Measurements from ENCODE around the gene ACAD11. TPM values are rescaled to one million over a fixed set of nuclear protein-coding genes. Genes with fewer than 3 reads are reported as not detected.

ACAD11 gene, protein sequence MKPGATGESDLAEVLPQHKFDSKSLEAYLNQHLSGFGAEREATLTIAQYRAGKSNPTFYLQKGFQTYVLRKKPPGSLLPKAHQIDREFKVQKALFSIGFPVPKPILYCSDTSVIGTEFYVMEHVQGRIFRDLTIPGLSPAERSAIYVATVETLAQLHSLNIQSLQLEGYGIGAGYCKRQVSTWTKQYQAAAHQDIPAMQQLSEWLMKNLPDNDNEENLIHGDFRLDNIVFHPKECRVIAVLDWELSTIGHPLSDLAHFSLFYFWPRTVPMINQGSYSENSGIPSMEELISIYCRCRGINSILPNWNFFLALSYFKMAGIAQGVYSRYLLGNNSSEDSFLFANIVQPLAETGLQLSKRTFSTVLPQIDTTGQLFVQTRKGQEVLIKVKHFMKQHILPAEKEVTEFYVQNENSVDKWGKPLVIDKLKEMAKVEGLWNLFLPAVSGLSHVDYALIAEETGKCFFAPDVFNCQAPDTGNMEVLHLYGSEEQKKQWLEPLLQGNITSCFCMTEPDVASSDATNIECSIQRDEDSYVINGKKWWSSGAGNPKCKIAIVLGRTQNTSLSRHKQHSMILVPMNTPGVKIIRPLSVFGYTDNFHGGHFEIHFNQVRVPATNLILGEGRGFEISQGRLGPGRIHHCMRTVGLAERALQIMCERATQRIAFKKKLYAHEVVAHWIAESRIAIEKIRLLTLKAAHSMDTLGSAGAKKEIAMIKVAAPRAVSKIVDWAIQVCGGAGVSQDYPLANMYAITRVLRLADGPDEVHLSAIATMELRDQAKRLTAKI
- polyA plus RNA-seq (2013, experiment 1 of 4) = 16.8 TPM
- 16.9 TPM for polyA plus RNA-seq (2013, experiment 2 of 4)
- 20.8 TPM for polyA plus RNA-seq (2013, experiment 3 of 4)
- polyA plus RNA-seq (2013, experiment 4 of 4) = 20.4 TPM

DNA sequence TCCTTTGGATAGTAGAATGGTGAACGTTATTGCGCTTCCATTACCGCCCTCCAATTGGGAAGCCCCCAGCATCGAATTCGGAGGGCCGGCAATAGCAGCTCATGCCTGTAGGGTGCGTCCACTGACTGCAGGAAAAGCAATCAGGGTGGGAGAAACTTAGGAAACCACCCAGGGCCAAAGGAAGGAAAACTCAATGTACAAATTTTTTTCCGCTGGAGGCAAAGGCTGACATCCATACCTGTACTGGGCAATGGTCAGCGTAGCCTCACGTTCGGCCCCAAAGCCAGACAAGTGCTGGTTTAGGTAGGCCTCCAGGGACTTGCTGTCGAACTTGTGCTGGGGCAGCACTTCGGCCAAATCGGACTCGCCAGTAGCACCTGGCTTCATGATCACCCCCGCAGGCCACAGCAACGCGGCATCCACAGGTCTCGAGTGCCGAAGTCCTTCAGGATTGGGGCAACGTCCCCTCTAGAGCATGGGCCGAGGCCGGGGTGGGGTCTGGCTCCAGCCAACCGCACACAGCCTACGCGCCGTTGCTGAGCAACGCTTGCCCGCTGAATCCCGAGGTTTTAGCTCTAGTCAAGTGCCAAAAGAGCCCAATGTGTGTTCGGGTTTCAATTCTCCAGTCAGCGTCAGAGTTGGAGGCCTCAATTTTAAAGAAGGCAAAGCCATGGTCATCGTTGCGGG, at the start of gene ACAD11:
TSS of gene ACAD11 (minus strand) at position 445 of the 687 bp plus-strand sequence. CDS start at position 387, 58 bp downstream.
- peak within 1 kb of the TSS; percentile 97 for H3K4me3 ChIP-seq (ENCODE audit: insufficient read depth, low read depth, low read length)
- peaks cover 4% of the 10 kb centered on the region for H3K4me1 ChIP-seq (ENCODE audit: control insufficient read depth, insufficient read depth, low read length)
- no peaks in the 10 kb centered on the region for H3K36me3 ChIP-seq (ENCODE audit: control insufficient read depth, insufficient read depth, low read length)
- H3K27me3 ChIP-seq (ENCODE audit: control insufficient read depth, insufficient read depth, low read length, poor library complexity, severe bottlenecking) = no peaks in the 10 kb centered on the region
- peak within 1 kb of the TSS; percentile 4 for H3K27ac ChIP-seq (ENCODE audit: insufficient read depth, low read depth, low read length, poor library complexity, severe bottlenecking)
- WGBS, 2 experiments = 0 to 1% methylated on average over 34 of the region's 34 CpGs
- H3K9me3 ChIP-seq (ENCODE audit: control insufficient read depth, low read length) = no peaks in the 10 kb centered on the region

DNA sequence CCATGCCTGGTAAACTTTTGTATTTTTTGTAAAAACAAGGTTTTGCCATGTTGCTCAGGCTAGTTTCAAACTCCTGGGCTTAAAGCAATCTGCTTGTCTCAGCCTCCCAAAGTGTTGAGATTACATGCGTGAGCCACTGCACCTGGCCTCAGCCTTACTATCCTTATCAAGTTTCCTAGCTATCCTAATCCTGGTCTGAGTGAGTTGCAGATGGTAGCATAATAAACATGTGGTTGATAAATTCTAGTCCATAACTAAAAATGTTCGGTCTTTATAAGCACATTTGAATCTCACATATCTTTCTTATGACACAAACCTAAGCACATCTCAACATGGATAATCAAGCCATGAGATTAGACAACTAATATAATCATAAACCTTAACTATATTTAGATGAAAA, 44.1 kb upstream of the ACAD11 start:
- Histone ChIP-seq H3K27me3 (ENCODE audit: control insufficient read depth, insufficient read depth, low read length, poor library complexity, severe bottlenecking) (no peaks in the 10 kb centered on the region), H3K36me3 (ENCODE audit: control insufficient read depth, insufficient read depth, low read length) (peaks cover 11% of the 10 kb centered on the region), H3K27ac (ENCODE audit: insufficient read depth, low read depth, low read length, poor library complexity, severe bottlenecking) (no peak overlapping the region), H3K4me3 (ENCODE audit: insufficient read depth, low read depth, low read length) (no peak overlapping the region), H3K4me1 (ENCODE audit: control insufficient read depth, insufficient read depth, low read length) (no peaks in the 10 kb centered on the region), H3K9me3 (ENCODE audit: control insufficient read depth, low read length) (no peaks in the 10 kb centered on the region)
- WGBS, 2 experiments = 90 to 92% methylated on average over 1 to 2 of the region's 2 CpGs

GRCh38 chr3:132695422-132695821, 35.8 kb upstream of the ACAD11 start:
- Histone ChIP-seq H3K27me3 (ENCODE audit: control insufficient read depth, insufficient read depth, low read length, poor library complexity, severe bottlenecking) (no peaks in the 10 kb centered on the region), H3K9me3 (ENCODE audit: control insufficient read depth, low read length) (no peaks in the 10 kb centered on the region), H3K27ac (ENCODE audit: insufficient read depth, low read depth, low read length, poor library complexity, severe bottlenecking) (no peak overlapping the region), H3K4me3 (ENCODE audit: insufficient read depth, low read depth, low read length) (no peak overlapping the region), H3K4me1 (ENCODE audit: control insufficient read depth, insufficient read depth, low read length) (no peaks in the 10 kb centered on the region), H3K36me3 (ENCODE audit: control insufficient read depth, insufficient read depth, low read length) (peaks cover 6% of the 10 kb centered on the region)
- WGBS, 2 experiments = 63 to 95% methylated on average over 1 of the region's 1 CpG

DNA sequence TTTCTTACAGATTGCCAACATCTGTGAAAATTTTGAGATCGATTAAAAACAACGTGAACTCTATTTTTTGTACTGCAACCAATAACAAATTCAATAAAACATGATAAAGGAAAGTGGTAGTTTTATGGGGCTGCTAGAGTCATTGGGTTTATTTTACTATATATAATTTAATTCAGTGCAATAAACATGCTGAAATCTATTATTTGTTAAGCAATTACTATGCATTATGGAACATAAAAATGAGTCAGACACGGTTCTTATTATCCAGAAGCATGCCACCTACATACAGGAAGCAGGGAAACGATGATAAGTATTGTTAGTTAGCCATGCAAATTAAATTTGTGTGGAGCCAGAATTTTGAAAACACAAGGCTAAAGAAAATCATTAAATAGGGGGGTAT, 35.4 kb upstream of the ACAD11 start:
- peaks cover 5% of the 10 kb centered on the region for H3K36me3 ChIP-seq (ENCODE audit: control insufficient read depth, insufficient read depth, low read length)
- 71 to 100% methylated on average over 1 to 2 of the region's 4 CpGs for WGBS, 2 experiments
- H3K27ac ChIP-seq (ENCODE audit: insufficient read depth, low read depth, low read length, poor library complexity, severe bottlenecking) = no peak overlapping the region
- H3K4me1 ChIP-seq (ENCODE audit: control insufficient read depth, insufficient read depth, low read length) = no peaks in the 10 kb centered on the region
- no peak overlapping the region for H3K4me3 ChIP-seq (ENCODE audit: insufficient read depth, low read depth, low read length)
- no peaks in the 10 kb centered on the region for H3K27me3 ChIP-seq (ENCODE audit: control insufficient read depth, insufficient read depth, low read length, poor library complexity, severe bottlenecking)
- H3K9me3 ChIP-seq (ENCODE audit: control insufficient read depth, low read length) = no peaks in the 10 kb centered on the region

DNA sequence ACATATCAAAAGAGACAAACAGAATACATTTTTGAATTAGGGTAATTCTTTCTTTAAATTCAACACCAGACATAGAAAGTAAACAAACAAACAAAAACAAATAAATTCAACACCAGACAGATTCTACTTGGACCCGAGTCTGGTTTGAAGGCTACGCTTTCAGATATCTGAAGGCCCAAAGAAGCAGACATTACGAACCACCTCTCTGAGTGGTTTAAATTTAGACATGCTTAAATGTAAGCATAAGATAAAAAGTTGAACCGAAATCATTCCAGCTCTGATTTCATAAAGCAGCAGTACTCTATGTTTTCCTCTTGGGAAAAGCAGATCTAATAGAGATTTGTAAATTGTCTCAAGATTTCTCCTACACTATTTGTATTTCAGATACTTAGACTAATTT, 30.4 kb upstream of the ACAD11 start:
- Histone ChIP-seq H3K4me3 (ENCODE audit: insufficient read depth, low read depth, low read length) (no peak overlapping the region), H3K4me1 (ENCODE audit: control insufficient read depth, insufficient read depth, low read length) (no peaks in the 10 kb centered on the region), H3K27me3 (ENCODE audit: control insufficient read depth, insufficient read depth, low read length, poor library complexity, severe bottlenecking) (no peaks in the 10 kb centered on the region), H3K36me3 (ENCODE audit: control insufficient read depth, insufficient read depth, low read length) (peaks cover 24% of the 10 kb centered on the region), H3K9me3 (ENCODE audit: control insufficient read depth, low read length) (no peaks in the 10 kb centered on the region), H3K27ac (ENCODE audit: insufficient read depth, low read depth, low read length, poor library complexity, severe bottlenecking) (no peak overlapping the region)
- 95 to 100% methylated on average over 3 to 4 of the region's 4 CpGs for WGBS, 2 experiments

GRCh38 chr3:132682201-132682600, 22.6 kb upstream of the ACAD11 start:
- no peak overlapping the region for H3K27ac ChIP-seq (ENCODE audit: insufficient read depth, low read depth, low read length, poor library complexity, severe bottlenecking)

GRCh38 chr3:132681421-132681820, 21.8 kb upstream of the ACAD11 start:
- Histone ChIP-seq H3K4me1 (ENCODE audit: control insufficient read depth, insufficient read depth, low read length) (no peaks in the 10 kb centered on the region), H3K27me3 (ENCODE audit: control insufficient read depth, insufficient read depth, low read length, poor library complexity, severe bottlenecking) (no peaks in the 10 kb centered on the region), H3K9me3 (ENCODE audit: control insufficient read depth, low read length) (no peaks in the 10 kb centered on the region), H3K4me3 (ENCODE audit: insufficient read depth, low read depth, low read length) (no peak overlapping the region), H3K36me3 (ENCODE audit: control insufficient read depth, insufficient read depth, low read length) (peaks cover 23% of the 10 kb centered on the region), H3K27ac (ENCODE audit: insufficient read depth, low read depth, low read length, poor library complexity, severe bottlenecking) (no peak overlapping the region)
- 90 to 96% methylated on average over 3 of the region's 3 CpGs for WGBS, 2 experiments

More at GRCh38 chr3:132682201-132682600, 22.6 kb upstream of the ACAD11 start:
- Histone ChIP-seq H3K27me3 (ENCODE audit: control insufficient read depth, insufficient read depth, low read length, poor library complexity, severe bottlenecking) (no peaks in the 10 kb centered on the region), H3K9me3 (ENCODE audit: control insufficient read depth, low read length) (no peaks in the 10 kb centered on the region), H3K4me3 (ENCODE audit: insufficient read depth, low read depth, low read length) (no peak overlapping the region), H3K4me1 (ENCODE audit: control insufficient read depth, insufficient read depth, low read length) (no peaks in the 10 kb centered on the region), H3K36me3 (ENCODE audit: control insufficient read depth, insufficient read depth, low read length) (peaks cover 15% of the 10 kb centered on the region)

- H3K4me1 ChIP-seq (ENCODE audit: control insufficient read depth, insufficient read depth, low read length) = no peaks in the 10 kb centered on the region
- H3K27me3 ChIP-seq (ENCODE audit: control insufficient read depth, insufficient read depth, low read length, poor library complexity, severe bottlenecking) = no peaks in the 10 kb centered on the region
- H3K4me3 ChIP-seq (ENCODE audit: insufficient read depth, low read depth, low read length) = no peak overlapping the region
- WGBS, 2 experiments = 95 to 98% methylated on average over 4 to 5 of the region's 5 CpGs
- no peak overlapping the region for H3K27ac ChIP-seq (ENCODE audit: insufficient read depth, low read depth, low read length, poor library complexity, severe bottlenecking)
- H3K36me3 ChIP-seq (ENCODE audit: control insufficient read depth, insufficient read depth, low read length) = peaks cover 24% of the 10 kb centered on the region
- H3K9me3 ChIP-seq (ENCODE audit: control insufficient read depth, low read length) = no peaks in the 10 kb centered on the region
Measured at GRCh38 chr3:132679911-132680310, 20.3 kb upstream of the ACAD11 start.

DNA sequence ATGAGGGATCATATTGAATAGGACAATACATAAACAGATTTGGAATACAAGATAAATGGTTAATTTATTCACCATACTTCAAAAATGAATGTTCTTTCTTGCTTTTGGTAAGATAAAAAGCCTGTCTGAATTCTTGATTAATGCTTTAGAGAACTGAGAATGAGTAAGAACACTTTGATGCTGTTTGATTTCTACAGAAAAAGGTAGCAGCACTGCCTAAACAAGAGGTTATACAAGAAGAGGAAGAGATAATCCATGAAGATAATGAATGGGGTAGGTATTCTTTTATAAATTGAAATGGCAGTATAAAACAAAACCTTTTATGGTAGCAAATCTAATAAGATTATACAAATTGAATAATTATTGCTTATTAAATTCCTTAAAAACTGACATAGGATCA, 15.8 kb upstream of the ACAD11 start:
- Histone ChIP-seq H3K27me3 (ENCODE audit: control insufficient read depth, insufficient read depth, low read length, poor library complexity, severe bottlenecking) (no peaks in the 10 kb centered on the region), H3K4me3 (ENCODE audit: insufficient read depth, low read depth, low read length) (no peak overlapping the region), H3K9me3 (ENCODE audit: control insufficient read depth, low read length) (no peaks in the 10 kb centered on the region), H3K4me1 (ENCODE audit: control insufficient read depth, insufficient read depth, low read length) (no peaks in the 10 kb centered on the region), H3K36me3 (ENCODE audit: control insufficient read depth, insufficient read depth, low read length) (peaks cover 21% of the 10 kb centered on the region), H3K27ac (ENCODE audit: insufficient read depth, low read depth, low read length, poor library complexity, severe bottlenecking) (no peak overlapping the region)

Measured in ectodermal cell (in vitro differentiated cells).